ENCODE results near the gene TP53TG3F.
"Not testable (repeated sequence)": the region's sequence is repeated elsewhere in the genome, so short reads cannot be mapped to it uniquely, and the experiment has no call there.

TP53TG3F gene

GRCh38 chr16:33459312-33459711 lies at the start of gene TP53TG3F:
Gene TP53TG3F, plus strand, starts transcription at chr16:33459612. Its CDS starts 68 bp downstream, at chr16:33459680.
- not testable (repeated sequence) for DNase-seq (ENCODE audit: low spot score)

- not testable (repeated sequence) for DNase-seq (ENCODE audit: low spot score)
Observed at GRCh38 chr16:33491611-33492010, 32.2 kb downstream of the TP53TG3F start.

- not testable (repeated sequence) for DNase-seq (ENCODE audit: low spot score)
Observed at GRCh38 chr16:33507231-33507630, 47.8 kb downstream of the TP53TG3F start.

GRCh38 chr16:33509070-33509469 lies 49.7 kb downstream of the TP53TG3F start:
- not testable (repeated sequence) for DNase-seq (ENCODE audit: low spot score)

- DNase-seq (ENCODE audit: low spot score) = not testable (repeated sequence)
Observed at GRCh38 chr16:33509906-33510305, 50.5 kb downstream of the TP53TG3F start.
